NK-92 (cell line): ENCODE measurements around the gene MSGN1.

Source experiments
- DNase-seq: peaks from one replicate; lab custom pipeline; 2025; ENCODE audit not compliant: unreplicated experiment; lab: John Stamatoyannopoulos, UW

MSGN1 gene

DNA sequence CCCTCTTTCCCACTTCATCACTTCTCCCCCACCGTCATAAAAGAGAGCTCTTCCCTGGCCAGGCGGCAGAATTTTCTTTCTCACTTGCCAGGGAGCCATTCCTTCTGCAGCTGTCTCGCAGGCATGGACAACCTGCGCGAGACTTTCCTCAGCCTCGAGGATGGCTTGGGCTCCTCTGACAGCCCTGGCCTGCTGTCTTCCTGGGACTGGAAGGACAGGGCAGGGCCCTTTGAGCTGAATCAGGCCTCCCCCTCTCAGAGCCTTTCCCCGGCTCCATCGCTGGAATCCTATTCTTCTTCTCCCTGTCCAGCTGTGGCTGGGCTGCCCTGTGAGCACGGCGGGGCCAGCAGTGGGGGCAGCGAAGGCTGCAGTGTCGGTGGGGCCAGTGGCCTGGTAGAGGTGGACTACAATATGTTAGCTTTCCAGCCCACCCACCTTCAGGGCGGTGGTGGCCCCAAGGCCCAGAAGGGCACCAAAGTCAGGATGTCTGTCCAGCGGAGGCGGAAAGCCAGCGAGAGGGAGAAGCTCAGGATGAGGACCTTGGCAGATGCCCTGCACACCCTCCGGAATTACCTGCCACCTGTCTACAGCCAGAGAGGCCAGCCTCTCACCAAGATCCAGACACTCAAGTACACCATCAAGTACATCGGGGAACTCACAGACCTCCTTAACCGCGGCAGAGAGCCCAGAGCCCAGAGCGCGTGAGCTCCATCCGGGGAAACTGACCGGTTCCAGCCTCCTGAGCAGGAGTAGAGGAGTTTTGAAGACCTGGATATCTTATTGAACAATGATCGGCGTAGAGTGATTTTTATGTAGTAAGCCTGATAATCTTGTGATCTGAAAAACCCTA is at the start of gene MSGN1:
Gene MSGN1 (plus strand): TSS at position 65 of the 850 bp plus-strand sequence. CDS start 59 bp downstream, at position 124.
- no peak for DNase-seq

DNA sequence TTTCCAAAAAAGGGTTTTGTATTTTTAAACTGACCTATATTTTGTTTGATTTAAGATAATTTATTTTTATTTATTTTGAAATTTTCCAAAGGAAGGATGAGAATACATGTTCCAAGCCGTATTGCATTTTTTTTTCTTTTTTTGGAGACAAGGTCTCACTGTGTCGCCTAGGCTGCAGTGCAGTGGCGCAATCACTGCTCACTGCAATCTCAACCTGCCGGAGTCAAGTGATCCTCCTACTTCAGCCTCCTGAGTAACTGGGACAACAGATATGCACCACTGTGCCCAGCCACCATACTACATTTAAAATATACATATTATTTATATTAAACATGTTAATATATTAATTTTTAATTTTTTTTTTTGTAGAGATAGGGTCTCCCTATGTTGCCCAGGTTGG is 47.4 kb upstream of the MSGN1 start:
- DNase-seq = no peak

DNA sequence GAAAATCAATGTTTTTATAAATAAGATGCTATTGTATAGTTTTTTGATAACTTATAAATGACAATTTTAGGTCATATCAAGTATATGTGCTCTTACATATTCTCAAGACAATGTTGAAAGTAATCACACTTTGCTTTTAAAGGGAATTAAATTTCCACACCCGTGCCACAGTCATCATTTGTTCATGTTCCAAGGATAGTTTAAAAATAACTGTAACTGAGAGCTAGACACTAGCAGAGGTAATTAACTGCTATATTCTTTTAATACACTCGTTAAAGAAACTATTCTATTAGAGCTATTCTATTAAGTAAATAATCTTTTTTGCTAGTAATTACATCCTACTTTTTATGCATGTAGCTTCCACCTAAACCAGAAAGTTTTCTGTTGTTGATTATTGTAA is 44.3 kb upstream of the MSGN1 start:
- no peak for DNase-seq

DNA sequence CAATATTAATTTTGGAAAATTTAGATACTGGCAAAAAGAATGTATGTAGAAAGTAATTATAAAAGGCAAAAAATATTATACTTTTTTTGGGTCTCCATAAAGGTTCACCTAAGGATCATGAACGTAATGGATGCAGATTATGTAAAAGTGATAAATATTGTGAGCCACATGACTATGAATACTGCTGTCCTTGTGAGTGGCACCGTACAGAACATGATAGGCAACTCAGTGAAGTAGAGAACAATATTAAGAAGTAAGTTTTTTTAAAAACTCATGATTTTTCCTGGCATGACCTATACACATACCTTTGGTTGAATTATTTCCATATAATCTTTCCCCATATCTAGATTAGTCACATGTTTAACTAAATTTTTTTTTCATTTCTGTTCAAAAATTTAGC is 43.7 kb upstream of the MSGN1 start:
- DNase-seq = no peak

GRCh38 chr2:17780546-17780945 is 35.7 kb upstream of the MSGN1 start:
- no peak for DNase-seq

GRCh38 chr2:17781482-17781881 is 34.8 kb upstream of the MSGN1 start:
- DNase-seq = no peak

- no peak for DNase-seq
These were observed 29.5 kb upstream of the MSGN1 start for GRCh38 chr2:17786727-17787126.

- no peak for DNase-seq
These were observed 27.5 kb upstream of the MSGN1 start for GRCh38 chr2:17788773-17789172.

DNA sequence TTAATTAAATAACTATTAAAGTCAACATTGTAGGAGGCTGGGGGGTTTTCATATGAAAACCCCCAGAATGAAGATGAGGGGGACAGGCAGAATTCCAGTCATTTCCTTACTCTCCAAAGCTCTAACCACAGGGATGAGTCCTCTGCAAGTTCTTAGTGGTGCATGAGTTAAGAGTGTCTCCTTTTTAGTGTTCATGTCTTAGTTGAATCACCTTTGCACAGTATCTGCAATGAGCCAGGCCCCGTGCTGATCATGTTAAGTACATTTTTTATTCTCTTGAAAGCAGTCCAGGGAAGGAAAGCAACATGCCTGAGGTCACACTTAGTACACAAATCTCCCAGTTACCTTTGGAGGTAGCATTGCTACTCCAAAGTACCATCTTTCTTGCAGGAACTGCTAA is 25.7 kb upstream of the MSGN1 start:
- DNase-seq = no peak

DNA sequence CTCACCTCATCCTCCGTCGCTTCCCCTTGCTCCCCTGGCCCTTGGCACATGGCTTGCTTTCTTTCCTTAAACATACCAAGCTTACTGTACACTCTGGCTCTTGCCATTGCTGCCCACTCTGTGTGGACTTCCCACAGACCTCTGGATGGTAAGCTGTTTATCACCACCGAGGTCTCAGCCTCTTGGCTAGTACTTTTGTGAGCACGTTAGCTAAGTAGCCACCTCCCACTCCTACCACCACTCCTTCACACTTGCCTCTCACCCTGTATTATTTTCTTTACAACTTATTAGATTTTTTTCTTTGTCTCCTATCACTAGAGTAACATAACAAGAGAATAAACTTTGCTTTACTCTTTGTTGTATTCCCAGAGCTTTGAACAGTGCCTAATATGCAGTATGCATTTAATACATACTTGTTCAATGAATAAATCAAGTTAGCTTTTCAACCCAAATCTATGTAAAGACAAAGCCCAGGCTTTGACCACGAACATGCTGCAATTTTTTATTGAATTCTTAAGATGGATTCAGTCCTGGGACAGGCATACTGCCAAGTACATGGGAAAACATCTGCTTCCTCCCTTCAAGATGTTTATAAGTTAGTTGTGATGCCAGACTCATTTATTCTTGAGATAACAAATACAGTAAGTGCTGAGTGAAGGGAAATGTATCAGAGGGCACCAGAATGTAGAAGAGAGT is 25.0 kb upstream of the MSGN1 start:
- no peak for DNase-seq

- DNase-seq = no peak
These were observed 24.5 kb upstream of the MSGN1 start for GRCh38 chr2:17791817-17792130.

DNA sequence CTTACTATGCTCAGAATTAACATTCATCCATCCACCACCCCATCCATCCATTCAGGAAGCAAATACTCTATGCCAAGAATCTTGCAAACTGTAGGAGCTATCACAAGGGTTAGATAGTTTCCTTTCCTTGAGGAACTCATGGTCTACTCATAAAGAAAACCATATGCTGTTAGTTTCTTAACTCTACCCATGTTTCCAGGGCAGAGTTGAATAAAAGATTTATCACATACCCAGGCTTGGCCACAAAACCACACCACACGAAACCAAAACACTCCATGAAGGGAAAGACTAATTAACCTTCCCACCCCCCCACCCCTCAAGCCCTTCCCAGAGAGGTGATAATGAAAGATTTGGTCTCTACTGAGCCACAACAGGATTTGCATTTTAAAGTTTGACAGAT is 23.7 kb upstream of the MSGN1 start:
- DNase-seq = no peak

- no peak for DNase-seq
These were observed 23.0 kb upstream of the MSGN1 start for GRCh38 chr2:17793296-17793695.

- no peak for DNase-seq
These were observed 22.4 kb upstream of the MSGN1 start for GRCh38 chr2:17793803-17794354.

GRCh38 chr2:17795309-17795708 is 21.0 kb upstream of the MSGN1 start:
- no peak for DNase-seq

DNA sequence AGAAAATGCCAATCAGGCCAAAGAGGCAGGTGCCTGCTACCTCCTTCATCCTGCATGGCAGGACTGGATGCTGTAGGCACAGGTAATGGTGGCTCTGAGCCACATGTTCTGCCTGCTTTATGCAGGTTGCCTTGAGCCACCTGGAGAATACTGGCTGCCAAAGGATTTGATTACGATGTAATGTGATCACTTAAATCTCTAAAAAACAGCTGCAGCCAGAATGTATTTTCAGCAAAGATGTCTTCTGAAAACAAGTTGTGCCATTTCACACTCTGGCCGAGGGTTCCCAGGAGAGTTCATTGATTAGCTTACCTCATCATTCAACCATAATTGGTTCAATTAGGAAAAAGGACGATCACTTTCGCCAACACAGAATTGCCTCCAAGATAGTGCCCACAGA is 17.9 kb upstream of the MSGN1 start:
- DNase-seq = no peak

- no peak for DNase-seq
These were observed 16.7 kb upstream of the MSGN1 start for GRCh38 chr2:17799301-17800120.

DNA sequence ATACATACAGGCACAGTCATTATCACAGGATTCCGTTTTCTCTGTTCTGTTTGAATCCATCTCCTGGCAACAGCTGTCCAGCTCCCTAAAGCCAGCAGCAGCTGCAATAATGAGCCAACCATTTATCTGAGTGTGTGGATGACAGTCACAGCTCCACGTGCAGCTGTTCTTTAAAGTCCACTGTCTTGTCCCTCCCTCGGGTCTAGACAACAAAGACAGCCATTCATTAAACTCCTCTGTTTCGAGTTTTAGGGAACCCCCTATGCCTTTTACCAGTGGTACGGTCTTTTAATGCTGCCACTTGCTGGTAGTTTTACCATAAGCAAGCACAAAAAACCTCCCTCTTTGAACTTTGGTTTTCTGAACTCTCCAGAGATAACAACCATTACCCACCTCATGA is 16.0 kb upstream of the MSGN1 start:
- DNase-seq = no peak

- no peak for DNase-seq
These were observed 15.4 kb upstream of the MSGN1 start for GRCh38 chr2:17800693-17801458.

DNA sequence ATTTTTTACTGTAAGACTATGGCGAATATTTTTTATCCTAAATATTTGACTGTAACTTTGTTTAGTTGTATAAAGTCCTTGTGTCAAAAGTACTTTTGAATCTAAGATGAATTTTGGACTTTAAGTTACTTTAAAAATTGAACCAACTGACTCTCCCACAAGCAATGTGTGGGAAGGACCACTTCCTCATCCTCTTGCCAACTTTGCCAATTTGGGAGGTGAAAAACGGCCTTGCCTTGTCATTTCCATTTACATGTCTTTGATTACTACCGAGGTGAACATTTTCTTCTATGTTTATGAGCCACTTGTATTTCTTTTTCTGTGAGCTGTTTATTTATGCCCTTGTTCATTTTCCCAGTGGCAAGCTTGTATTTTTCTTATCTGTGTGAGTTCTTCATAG is 12.8 kb upstream of the MSGN1 start:
- DNase-seq = no peak

DNA sequence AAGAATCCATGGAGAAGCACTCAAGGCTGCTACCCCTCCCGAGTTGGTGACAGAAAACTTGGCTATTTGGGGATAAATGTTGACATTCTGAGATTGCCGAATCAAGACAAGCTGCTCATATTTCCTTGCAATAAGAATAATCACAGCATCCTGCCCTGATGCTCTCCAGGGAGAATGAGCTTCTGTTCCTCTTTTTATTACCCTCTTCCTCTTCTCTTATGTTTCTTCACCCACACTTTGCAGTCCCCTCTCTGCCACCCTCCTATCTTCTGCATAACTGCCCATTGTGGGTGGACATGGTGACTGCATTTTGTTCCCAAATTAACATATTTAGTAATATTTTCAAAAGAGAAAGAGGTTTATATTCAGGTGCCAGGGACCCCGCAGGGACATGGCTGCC is 11.9 kb upstream of the MSGN1 start:
- no peak for DNase-seq
